GM19468 (cell line): ENCODE measurements around the gene C2orf80.
"Not testable (repeated sequence)": the region's sequence is repeated elsewhere in the genome, so short reads cannot be mapped to it uniquely, and the experiment has no call there.

Experiments used
- ATAC-seq: cut with Tn5 transposase; IDR thresholded peaks from one replicate; pipeline ENCODE4 v1.9.1; 2021; ENCODE audit warnings: mild to moderate bottlenecking, moderate library complexity, moderate number of reproducible peaks; ENCODE audit not compliant: unreplicated experiment; ENCODE audit errors: extremely low read depth

The C2orf80 gene

DNA sequence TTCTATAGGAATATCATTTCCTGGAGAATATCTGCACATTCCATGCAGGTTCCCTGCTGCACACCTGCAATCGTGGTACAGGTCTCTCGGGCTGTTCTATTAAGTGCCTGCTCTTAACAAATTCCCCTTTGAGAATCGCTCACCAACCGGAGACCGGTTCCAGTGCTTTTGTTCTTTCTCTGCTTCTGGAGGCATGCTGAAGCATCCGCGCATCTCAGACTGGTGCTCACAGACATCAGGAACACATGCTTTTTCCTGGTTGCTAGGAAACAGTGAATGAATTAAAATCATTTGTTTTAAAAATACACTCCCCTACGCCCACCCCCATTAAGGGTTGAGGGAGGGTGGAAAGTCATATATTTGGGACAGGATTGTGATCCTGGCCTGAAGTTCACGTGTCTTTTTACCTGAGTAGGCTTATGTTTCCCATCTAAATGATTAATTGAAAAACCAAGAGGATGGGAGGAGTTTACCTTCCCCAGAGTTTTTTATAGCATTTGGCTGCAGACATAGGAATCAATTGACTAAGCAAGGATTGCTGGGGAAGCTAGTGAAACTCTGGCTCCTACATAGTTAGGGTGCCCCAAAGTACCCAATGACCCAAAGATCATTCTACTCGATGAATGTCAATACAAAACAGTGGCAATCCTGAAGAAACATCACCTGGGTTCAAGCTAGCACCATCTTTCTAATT, at the start of gene C2orf80:
Gene C2orf80 (minus strand): TSS at position 221 of the 694 bp plus-strand sequence. CDS start 3,044 bp downstream, outside the sequence.
- ATAC-seq = no peak

DNA sequence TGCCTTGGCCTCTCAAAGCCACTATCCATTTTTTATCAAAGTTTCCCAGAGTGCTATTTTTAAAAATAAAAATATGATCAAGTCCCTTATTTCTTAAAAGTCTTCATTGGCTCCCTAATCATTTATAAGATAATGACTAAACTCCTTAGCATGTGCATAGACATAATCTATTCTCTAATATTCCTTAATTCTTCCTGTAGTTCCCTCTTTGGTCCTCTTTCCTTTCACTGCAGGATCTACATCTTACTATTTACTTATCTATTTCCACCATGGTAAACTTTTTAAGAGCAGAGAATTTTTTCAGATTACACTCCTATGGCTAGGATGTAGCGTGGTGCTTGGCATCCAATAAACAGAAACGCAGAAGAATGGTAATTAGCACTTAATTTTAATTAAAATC, 46.0 kb upstream of the C2orf80 start:
- no peak for ATAC-seq

DNA sequence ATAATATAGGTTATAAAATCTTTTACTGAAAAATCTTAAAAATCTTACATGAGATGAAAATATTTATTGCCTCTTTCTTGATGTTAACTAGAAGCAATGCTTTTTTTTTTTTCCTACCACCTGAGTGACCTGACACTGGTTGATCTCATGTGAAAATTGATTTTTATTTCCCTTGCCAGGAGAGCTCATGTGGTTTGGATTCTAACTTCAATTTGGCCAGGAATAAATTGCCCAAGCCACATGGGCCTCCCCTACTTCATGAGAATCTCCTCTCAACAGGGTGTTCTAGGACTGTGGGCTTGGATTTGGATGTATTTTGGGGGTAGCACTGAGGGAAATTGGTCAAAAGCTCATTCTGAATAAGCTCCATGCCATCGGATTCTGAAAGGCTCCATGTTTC, 45.0 kb upstream of the C2orf80 start:
- ATAC-seq = no peak

DNA sequence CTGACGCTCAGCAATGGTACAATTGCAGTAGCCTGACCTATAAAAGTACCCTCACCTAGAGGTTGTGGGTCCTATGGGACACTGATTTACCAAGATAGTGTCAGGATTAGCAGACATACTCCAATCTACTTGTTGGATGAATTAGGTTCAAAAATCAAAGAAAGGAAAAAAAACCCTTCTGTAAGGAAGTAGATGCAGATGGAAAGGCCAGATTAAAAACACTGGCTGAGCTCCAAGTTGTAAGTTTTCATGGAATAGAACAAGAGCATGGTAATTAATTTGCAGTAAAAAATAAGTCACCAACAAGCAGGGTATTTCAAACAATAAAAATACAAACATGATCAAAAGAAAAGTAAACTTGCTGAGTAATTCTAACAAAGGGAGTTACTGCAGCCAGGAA, 38.6 kb upstream of the C2orf80 start:
- ATAC-seq = no peak

DNA sequence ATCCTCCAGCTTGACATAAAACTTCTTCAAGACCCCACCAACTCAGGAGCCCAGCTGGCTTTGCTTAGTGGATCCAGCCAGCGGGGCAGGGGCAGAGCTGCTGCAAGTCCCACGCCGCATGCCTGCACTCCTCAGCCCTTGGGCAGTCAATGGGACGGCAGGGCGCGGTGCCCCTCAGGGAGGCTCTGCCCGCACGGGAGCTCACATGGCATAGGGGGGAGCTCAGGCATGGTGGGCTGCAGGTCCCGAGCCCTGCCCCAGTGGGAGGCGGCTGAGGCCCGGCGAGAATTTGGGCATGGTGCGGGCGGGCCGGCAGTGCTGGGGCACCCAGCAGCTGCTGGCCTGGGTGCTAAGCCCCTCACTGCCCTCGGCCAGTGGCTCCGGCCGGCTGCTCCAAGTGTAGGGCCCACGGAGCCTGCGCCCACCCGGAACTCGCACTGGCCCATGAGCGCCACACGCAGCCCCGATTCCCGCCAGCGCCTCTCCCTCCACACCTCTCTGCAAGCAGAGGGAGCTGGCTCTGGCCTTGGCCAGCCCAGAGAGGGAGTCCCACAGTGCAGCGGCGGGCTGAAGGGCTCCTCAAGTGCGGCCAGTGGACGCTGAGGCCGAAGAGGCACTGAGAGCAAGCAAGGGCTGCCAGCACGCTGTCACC, 37.9 kb upstream of the C2orf80 start:
- no peak for ATAC-seq

DNA sequence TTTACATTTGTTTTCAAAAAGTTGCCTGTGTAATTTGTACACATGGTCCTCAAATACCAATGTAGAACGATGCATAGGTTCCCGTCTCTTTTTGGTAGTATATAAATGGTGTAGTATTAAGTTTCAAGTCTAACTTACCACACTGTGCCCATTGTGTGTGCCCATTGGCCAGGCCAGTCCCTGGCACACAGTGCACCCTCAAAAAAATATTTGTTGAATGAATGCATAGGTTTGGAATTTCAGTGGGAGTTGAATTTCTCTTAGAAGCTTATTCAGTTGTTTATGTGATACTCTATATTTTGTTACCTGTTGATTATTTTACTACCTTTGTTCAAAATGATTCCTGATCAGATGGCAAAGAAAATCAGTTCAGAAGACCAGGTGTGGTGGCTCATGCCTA, 35.0 kb upstream of the C2orf80 start:
- ATAC-seq = no peak

DNA sequence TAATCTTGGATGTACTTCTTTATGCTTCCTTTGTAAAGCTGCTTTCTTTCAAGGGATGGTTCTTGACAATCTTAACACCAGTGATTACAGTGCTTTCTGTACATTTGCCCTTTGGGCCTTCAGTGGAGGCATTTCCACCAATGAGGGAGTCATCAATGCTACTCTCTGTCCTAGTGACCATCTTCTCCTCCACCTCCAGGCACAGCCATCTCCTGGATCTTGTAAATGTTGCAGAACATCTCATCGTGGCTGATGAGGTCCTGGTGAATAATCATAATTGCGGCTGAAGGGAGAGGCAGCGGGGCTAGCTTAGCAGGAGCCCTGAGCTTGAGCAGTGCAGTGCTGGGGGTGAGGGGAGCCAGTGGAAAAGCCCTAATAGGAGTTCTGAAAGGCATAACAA, 32.5 kb upstream of the C2orf80 start:
- ATAC-seq = no peak

DNA sequence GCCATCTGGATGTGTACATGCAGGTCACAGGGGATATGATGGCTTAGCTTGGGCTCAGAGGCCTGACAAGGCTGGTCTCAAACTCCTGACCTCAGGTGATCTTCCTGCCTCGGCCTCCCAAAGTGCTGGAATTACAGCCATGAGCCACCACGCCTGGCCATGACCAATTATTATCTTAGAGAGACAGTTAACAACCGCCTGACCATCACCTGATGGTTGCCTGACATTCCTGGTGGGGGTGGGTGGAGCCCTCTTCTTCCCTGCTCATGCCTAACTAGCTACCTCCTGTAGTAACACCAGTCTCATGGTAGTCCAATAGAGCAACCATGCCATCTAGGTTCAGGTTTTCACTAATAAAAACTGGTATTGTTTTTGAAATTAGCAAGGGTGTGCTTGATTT, 32.0 kb upstream of the C2orf80 start:
- ATAC-seq = not testable (repeated sequence)

DNA sequence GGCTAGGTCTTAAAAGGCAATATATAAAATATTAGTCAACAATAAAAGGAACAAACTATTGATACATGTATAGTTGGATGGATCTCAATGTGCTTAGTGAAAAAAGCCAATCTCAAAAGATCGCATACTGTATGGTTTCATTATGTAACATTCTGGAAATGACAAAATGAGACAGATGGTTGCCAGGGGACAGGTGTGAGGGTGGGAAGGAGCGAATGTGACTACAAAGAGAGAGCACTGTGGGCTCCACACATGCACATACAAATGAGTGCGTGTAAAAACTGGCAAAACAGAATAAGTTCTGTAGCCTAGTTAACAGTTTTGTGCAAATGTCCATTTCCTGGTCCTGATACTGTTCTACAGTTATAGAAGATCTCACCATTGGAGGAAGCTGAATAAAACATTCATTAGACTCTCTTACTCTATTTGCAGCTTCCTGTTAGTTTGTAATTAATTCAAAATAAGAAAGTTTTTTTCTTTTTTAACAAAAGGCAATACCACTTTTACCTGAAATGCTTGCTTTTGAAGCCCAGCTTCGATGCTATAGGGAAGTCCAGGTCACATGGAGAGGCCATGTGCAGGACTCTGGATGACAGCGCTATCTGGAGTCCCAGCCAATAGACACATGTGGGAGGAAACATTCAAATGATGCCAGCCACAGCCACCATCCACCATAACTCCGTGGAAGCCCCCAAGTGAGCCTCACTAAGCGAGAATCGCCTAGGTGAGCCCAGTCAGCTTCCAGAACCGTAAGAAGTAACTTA, 21.0 kb upstream of the C2orf80 start:
- ATAC-seq = no peak

DNA sequence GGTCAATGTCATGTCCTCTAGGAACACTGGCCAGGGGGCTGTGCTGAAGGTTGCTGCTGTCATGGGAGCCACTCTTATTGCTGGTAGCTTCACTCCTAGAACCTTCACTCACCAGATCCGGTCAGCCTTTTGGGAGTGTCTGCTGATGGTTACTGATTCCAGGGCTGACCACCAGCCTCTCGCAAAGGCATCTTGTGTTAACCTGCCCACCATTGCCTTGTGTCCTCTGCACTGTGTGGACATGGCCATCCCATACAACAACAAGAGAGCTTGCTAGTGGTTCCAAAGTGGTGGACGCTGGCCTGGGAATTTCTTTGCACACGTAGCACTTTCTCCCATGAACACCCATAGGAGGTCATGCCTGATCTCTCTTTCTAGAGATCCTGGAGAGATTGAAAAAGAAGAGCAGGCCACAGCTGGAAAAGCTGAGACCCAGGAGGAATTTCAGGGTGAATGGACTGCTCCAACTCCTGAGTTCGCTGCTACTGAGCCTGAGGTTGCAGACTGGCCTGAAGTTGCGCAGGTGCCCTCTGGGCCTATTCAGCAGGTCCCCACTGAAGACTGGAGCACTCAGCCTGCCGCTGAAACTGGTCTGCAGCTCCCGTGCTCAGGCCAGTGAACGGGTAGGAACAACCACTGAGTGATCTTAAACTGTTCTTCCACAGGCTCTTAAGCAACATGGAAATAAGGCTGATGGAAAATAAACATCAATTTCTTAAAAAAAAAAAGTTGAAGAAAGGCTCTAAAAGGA, 18.7 kb upstream of the C2orf80 start:
- ATAC-seq = no peak

DNA sequence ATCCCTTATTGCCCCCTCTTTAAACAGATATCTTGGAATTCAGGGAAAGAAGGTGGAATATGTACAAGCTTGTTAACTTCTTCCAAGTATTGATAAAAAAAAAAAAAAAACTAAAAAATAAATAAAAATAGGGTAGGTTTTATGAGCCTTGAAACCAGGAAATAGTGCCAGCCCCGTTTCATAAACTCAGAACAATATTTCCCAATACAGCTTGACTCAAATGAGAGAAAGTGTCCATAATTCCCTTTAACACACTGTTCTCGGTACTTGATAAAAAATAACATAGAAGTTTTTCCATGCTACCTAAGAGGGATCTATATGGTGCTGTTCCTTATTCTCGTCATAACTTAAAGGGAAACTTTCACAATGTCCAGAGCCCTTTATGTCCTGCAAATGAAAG, 17.9 kb upstream of the C2orf80 start:
- no peak for ATAC-seq

DNA sequence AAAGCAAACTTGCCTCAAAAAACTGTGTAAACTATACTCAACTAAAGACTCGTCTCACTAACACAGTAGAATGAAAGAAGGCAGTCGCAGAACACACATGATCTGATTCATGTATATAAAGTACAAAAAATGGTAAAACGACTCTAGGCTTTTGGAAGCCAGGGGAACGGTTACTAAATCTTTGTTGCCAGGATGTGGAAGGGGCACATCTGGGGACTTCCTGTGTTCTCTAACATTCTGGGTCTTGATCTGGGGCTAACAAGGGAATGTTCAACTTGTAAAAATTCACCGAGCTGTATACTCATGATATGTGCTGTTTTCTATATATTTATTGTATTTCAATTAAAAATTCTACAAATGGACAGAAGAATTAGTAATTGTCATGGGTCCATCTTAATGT, 14.3 kb upstream of the C2orf80 start:
- no peak for ATAC-seq

DNA sequence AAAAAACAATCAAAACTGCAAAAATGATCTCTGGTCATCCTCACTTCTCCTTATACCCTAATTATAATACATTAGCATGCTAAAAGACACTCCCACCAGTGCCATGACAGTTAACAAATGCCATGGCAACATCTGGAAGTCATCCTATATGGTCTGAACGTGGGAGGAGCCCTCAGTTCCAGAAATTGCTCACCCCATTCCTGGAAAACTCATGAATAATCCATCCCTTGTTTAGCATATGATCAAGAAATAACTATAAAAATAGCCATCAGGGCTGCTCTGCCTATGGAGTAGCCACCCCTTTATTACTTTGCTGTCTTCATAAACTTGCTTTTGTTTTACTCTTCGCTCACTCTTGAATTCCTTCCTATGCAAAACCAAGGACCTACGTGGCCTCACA, 5.7 kb upstream of the C2orf80 start:
- ATAC-seq = no peak

DNA sequence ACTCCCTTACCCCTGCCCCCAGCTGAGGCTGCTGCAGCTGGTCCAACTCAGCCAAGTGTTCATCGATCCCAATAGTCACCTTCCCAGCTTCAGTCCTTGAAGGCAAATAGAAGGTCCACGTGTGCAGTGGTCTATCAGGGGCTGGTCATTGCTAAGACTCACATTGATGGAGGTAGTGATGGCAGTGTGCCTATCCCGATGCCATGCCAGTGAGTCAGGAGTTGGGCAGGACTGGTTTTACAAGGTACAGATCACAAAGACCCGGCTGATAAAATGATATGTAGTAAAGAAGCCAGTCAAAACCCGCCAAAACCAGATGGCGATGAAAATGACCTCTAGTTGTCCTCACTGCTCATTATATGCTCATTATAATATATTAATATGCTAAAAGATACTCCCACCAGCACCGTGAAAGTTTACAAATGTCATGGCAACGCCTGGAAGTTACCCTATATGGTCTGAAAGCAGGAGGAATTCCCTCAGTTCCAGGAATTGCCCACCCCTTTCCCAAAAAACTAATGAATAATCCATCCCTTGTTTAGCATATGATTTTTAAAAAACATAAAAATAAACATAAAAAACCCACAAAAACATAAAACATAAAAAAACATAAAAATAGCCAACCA, 2.9 kb upstream of the C2orf80 start:
- no peak for ATAC-seq

DNA sequence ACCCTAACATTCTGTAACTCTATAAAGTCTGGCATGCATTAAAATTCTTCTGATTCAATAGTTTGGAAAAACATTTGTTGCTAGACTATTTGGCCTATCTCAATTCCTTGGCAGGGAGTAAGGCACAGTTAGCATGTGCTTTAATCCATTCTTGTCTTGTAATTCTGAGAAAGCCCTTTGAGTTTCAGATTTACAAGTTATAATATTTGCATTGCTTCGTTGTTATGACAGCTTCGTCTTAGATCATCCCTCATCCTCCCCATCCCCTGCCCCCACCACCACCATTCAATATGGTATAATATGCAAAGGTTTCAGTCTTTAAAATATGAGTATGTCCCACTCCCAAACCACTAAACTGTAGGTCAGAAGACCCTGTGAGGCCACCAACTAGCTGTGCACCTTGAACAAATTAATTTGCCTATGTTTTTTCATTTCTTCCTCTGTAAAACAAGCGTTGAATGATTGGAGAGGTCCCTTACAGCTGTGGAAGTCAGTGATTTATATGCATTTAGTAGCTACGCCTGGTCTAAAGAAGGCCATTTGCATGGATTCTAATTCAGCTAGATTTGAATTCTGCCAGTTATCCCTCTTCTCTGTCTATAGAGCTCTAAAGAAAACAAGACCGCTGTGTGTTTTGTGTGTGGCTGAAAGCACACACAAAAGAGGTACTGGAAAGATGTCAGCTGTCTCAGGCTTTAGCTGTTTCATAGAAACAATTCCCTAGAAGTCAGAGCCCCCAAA, 591 bp downstream of the C2orf80 start:
- no peak for ATAC-seq

DNA sequence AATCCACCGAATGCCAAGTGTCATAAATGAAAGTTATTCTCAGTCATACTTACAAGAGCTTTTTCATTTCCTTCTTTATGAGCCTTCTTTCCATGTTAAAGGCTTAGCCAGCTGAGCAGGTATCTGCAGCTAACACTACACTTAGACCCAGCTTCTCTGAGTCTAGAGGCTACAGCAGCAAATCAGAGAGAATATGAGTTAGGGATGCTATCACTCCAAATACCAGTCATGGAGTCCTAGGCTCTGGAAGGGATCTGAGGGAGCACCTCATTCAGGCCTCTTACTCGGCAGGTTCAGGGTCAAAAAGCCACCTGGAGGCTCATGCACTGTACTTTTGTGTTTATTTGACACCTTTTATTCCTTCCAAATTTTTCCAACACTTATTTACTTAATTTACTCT, 2.9 kb downstream of the C2orf80 start:
- no peak for ATAC-seq

DNA sequence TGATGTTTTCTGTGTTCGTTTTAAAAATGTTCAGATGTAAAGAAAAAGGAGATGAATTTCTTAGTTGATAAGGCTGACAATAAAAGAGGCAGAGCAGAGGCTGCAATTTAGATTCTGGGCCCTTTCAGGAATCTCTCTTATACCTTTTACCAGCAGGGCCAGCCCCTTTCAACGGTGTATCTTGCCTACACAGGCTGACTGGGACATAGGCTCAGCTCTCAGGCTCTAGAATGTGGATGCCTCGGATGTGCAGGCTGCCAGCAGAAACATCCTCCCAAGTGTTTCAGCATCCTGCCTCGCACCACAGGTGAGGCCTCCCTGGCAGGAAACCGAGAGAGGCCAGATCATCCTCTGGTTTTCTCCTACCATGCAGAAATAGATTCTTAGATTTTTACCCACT, 3.4 kb downstream of the C2orf80 start:
- no peak for ATAC-seq

DNA sequence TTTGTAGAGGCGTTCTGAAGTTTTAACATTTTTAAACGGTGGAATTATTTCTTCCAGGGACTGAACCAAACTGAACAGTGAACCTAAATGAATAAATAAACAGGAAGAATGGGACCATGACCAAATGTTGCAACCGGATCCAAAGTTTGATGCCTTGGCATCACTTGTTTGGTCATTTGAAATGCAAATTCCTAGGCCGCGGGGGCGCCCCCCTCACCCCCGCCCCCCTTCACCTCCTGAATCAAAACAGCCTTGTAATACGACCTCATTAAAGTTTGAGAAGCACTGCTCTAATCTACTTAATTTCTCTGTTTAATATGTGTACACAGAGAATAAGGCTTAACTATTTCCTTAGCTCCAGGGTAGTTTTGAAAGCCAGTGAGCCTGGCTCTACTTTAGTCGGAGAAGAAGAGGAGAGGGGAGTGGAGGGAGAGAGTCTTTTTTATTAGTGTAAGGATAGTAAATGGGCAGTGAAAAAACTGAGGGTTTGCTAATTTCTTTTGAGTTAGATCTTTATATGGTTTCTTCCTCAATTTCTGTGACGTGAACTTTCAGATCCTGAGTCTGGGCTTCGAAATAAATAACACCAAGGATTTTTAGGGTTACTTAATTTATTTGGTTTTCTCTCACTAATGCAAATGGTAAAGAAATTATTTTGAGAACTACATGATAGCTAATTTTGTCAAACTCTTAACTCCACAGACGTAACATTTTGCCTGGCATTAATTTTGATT, 5.7 kb downstream of the C2orf80 start:
- ATAC-seq = no peak

DNA sequence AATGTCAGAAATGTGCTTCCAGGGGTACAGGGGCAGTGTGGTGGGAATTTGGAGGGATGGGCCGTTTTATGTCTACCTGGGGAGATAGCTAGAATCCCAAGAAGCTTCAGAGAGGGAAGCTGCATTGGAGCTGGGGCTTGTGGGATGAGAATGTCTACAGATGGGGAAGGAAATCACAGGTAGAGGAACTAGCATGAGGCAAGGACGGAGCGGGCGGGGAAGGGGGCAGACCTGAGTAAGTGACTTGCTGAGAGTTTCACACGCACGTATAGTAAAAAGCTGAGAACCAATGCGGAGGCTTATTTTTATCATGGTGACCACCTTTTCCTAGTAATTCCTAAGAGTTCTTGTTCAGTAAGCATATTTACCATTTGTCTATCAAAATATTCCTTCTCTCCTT, 6.3 kb downstream of the C2orf80 start:
- no peak for ATAC-seq
